ENCODE measurements around the gene SMURF2. TPM values are rescaled to one million over a fixed set of nuclear protein-coding genes. Genes with fewer than 3 reads are reported as not detected.
"Not testable (repeated sequence)": the region's sequence is repeated elsewhere in the genome, so short reads cannot be mapped to it uniquely, and the experiment has no call there.

The SMURF2 gene
- polyA plus RNA-seq, 1 donor from 2014 or later: 3.2 TPM

- peak overlapping the region in 2 of 4 donors; percentile 25 to 43 for H3K4me3 Mint-ChIP-seq
- peaks cover 18 to 28% (median 28%) of the 10 kb centered on the region in 3 donors for H3K4me1 Mint-ChIP-seq
These were observed 33.5 kb downstream of the SMURF2 start for GRCh38 chr17:64628641-64629040.

GRCh38 chr17:64627797-64628196 lies 34.3 kb downstream of the SMURF2 start:
- Mint-ChIP-seq H3K27me3 (no peaks in the 10 kb centered on the region), H3K4me3 (no peak overlapping the region), H3K9me3 (no peaks in the 10 kb centered on the region), H3K27ac (no peak overlapping the region), H3K36me3 (peaks cover 2% of the 10 kb centered on the region), H3K4me1 (peaks cover 21 to 36% (median 31%) of the 10 kb centered on the region in 3 donors)

More at GRCh38 chr17:64628641-64629040, 33.5 kb downstream of the SMURF2 start:
- Mint-ChIP-seq H3K36me3 (peaks cover 2% of the 10 kb centered on the region), H3K27me3 (no peaks in the 10 kb centered on the region), H3K27ac (peak overlapping the region in 1 of 3 donors; percentile 91), H3K9me3 (no peaks in the 10 kb centered on the region)

GRCh38 chr17:64626827-64627226 lies 35.3 kb downstream of the SMURF2 start:
- H3K4me3 Mint-ChIP-seq: no peak overlapping the region
- H3K27ac Mint-ChIP-seq: no peak overlapping the region
- no peaks in the 10 kb centered on the region for H3K27me3 Mint-ChIP-seq
- H3K4me1 Mint-ChIP-seq: peaks cover 22 to 41% (median 33%) of the 10 kb centered on the region in 3 donors
- H3K9me3 Mint-ChIP-seq: no peaks in the 10 kb centered on the region
- peaks cover 2% of the 10 kb centered on the region for H3K36me3 Mint-ChIP-seq

GRCh38 chr17:64625541-64625940 lies 36.6 kb downstream of the SMURF2 start:
- Mint-ChIP-seq H3K27me3 (no peaks in the 10 kb centered on the region), H3K27ac (peak overlapping the region in 1 of 3 donors; percentile 12), H3K36me3 (peaks cover 2% of the 10 kb centered on the region), H3K4me1 (peaks cover 17 to 33% (median 25%) of the 10 kb centered on the region in 3 donors), H3K9me3 (no peaks in the 10 kb centered on the region), H3K4me3 (no peak overlapping the region)

- Mint-ChIP-seq H3K27ac (no peak overlapping the region), H3K4me1 (peaks cover 8 to 25% (median 13%) of the 10 kb centered on the region in 3 donors), H3K27me3 (no peaks in the 10 kb centered on the region), H3K36me3 (peaks cover 2% of the 10 kb centered on the region), H3K9me3 (no peaks in the 10 kb centered on the region), H3K4me3 (no peak overlapping the region)
These were observed 39.0 kb downstream of the SMURF2 start for GRCh38 chr17:64622931-64623654.

GRCh38 chr17:64621772-64622171 lies 40.3 kb downstream of the SMURF2 start:
- Mint-ChIP-seq H3K4me1 (peaks cover 7 to 20% (median 12%) of the 10 kb centered on the region in 3 donors), H3K4me3 (no peak overlapping the region), H3K27me3 (no peaks in the 10 kb centered on the region), H3K27ac (no peak overlapping the region), H3K9me3 (no peaks in the 10 kb centered on the region), H3K36me3 (peaks cover 2% of the 10 kb centered on the region)

GRCh38 chr17:64618848-64619247 lies 43.3 kb downstream of the SMURF2 start:
- H3K27me3 Mint-ChIP-seq: no peaks in the 10 kb centered on the region
- no peaks in the 10 kb centered on the region for H3K36me3 Mint-ChIP-seq
- H3K4me3 Mint-ChIP-seq: no peak overlapping the region
- no peak overlapping the region for H3K27ac Mint-ChIP-seq
- H3K9me3 Mint-ChIP-seq: no peaks in the 10 kb centered on the region
- peaks cover 19 to 36% (median 25%) of the 10 kb centered on the region in 3 donors for H3K4me1 Mint-ChIP-seq

- H3K36me3 Mint-ChIP-seq: no peaks in the 10 kb centered on the region
- H3K27me3 Mint-ChIP-seq: no peaks in the 10 kb centered on the region
- peaks cover 21 to 35% (median 26%) of the 10 kb centered on the region in 3 donors for H3K4me1 Mint-ChIP-seq
- no peaks in the 10 kb centered on the region for H3K9me3 Mint-ChIP-seq
- H3K4me3 Mint-ChIP-seq: no peak overlapping the region
- no peak overlapping the region for H3K27ac Mint-ChIP-seq
These were observed 44.9 kb downstream of the SMURF2 start for GRCh38 chr17:64617125-64617780.

GRCh38 chr17:64615028-64615677 lies 47.0 kb downstream of the SMURF2 start:
- H3K4me1 Mint-ChIP-seq: peaks cover 21 to 35% (median 26%) of the 10 kb centered on the region in 3 donors
- peak overlapping the region in 1 of 4 donors; percentile 31 for H3K4me3 Mint-ChIP-seq
- H3K9me3 Mint-ChIP-seq: no peaks in the 10 kb centered on the region
- no peaks in the 10 kb centered on the region for H3K36me3 Mint-ChIP-seq
- no peak overlapping the region for H3K27ac Mint-ChIP-seq
- no peaks in the 10 kb centered on the region for H3K27me3 Mint-ChIP-seq

- H3K27me3 Mint-ChIP-seq: no peaks in the 10 kb centered on the region
- H3K4me3 Mint-ChIP-seq: no peak overlapping the region
- H3K27ac Mint-ChIP-seq: no peak overlapping the region
- H3K36me3 Mint-ChIP-seq: peaks cover 1% of the 10 kb centered on the region
- H3K9me3 Mint-ChIP-seq: no peaks in the 10 kb centered on the region
- peaks cover 25 to 35% (median 28%) of the 10 kb centered on the region in 3 donors for H3K4me1 Mint-ChIP-seq
These were observed 47.7 kb downstream of the SMURF2 start for GRCh38 chr17:64614266-64615027.

GRCh38 chr17:64611369-64611768 lies 50.7 kb downstream of the SMURF2 start:
- H3K27ac Mint-ChIP-seq: no peak overlapping the region
- peaks cover 2% of the 10 kb centered on the region for H3K36me3 Mint-ChIP-seq
- no peak overlapping the region for H3K4me3 Mint-ChIP-seq
- H3K4me1 Mint-ChIP-seq: peaks cover 29 to 36% (median 30%) of the 10 kb centered on the region in 3 donors
- no peaks in the 10 kb centered on the region for H3K9me3 Mint-ChIP-seq
- no peaks in the 10 kb centered on the region for H3K27me3 Mint-ChIP-seq

GRCh38 chr17:64610244-64610643 lies 51.9 kb downstream of the SMURF2 start:
- H3K36me3 Mint-ChIP-seq, H3K9me3 Mint-ChIP-seq, H3K27me3 Mint-ChIP-seq, H3K4me3 Mint-ChIP-seq, H3K27ac Mint-ChIP-seq: not testable (repeated sequence)
- H3K4me1 Mint-ChIP-seq: peaks cover 27 to 34% (median 29%) of the 10 kb centered on the region in 3 donors

GRCh38 chr17:64608571-64608981 lies 53.5 kb downstream of the SMURF2 start:
- Mint-ChIP-seq H3K27me3 (no peaks in the 10 kb centered on the region), H3K4me1 (peaks cover 15 to 18% (median 18%) of the 10 kb centered on the region in 3 donors), H3K9me3 (no peaks in the 10 kb centered on the region), H3K36me3 (peaks cover 2% of the 10 kb centered on the region), H3K27ac (no peak overlapping the region), H3K4me3 (peak overlapping the region in 1 of 4 donors; percentile 4)

- Mint-ChIP-seq H3K4me3 (no peak overlapping the region), H3K9me3 (no peaks in the 10 kb centered on the region), H3K36me3 (peaks cover 2% of the 10 kb centered on the region), H3K27me3 (no peaks in the 10 kb centered on the region), H3K27ac (no peak overlapping the region), H3K4me1 (peaks cover 12 to 15% (median 13%) of the 10 kb centered on the region in 3 donors)
These were observed 54.1 kb downstream of the SMURF2 start for GRCh38 chr17:64607862-64608565.
